Upper lobe of left lung (tissue), 6 donors: ENCODE data around the gene NHERF1. TPM values are rescaled to one million over a fixed set of nuclear protein-coding genes. Genes with fewer than 3 reads are reported as not detected.

Source experiments
- ATAC-seq, 2 donors: fragments of 200-7000 bp; cut with Tn5 transposase; one replicate each; pipeline ENCODE4 v1.9.1; 2022; ENCODE audit warnings: mild to moderate bottlenecking in 2 of 2, moderate library complexity in 2 of 2; ENCODE audit not compliant: low FRiP score in 2 of 2
- DNase-seq, 2 donors: peaks; one replicate each; pipeline ENCODE4 v3.0.0-alpha.2; 2019 to 2020
- H3K27ac ChIP-seq, 4 donors: fragments of 200-600 bp; sonication (generic); one replicate each; pipeline ENCODE4 v1.5.1; 2016 to 2019
- H3K27me3 ChIP-seq, 4 donors: fragments of 200-600 bp; sonication (generic); one replicate each; pipeline ENCODE4 v1.5.1; 2017 to 2019
- H3K36me3 ChIP-seq, 4 donors: fragments of 200-600 bp; sonication (generic); one replicate each; pipeline ENCODE4 v1.5.1; 2016 to 2019
- H3K4me1 ChIP-seq, 4 donors: fragments of 200-600 bp; sonication (generic); one replicate each; pipeline ENCODE4 v1.5.1; 2018 to 2019
- H3K4me3 ChIP-seq, 4 donors: fragments of 200-600 bp; sonication (generic); one replicate each; pipeline ENCODE4 v1.5.1; 2017 to 2019; ENCODE audit warnings: mild to moderate bottlenecking in 2 of 4, moderate library complexity in 1 of 4
- H3K9me3 ChIP-seq, 4 donors: fragments of 200-600 bp; sonication (generic); one replicate each; pipeline ENCODE4 v1.5.1; 2018 to 2019
- CTCF ChIP-seq, 6 experiments: fragments of 450-650 bp in 4 of 6; fragments of 200-600 bp in 2 of 6; sonication (generic) in 2 of 6; IDR thresholded peaks; one replicate each; pipeline ENCODE4 v1.5.1; 2016 to 2019; ENCODE audit warnings: antibody characterized with exemption in 6 of 6
- EP300 ChIP-seq, 4 donors: sonication (generic); formaldehyde crosslinking; IDR thresholded peaks; one replicate each; pipeline ENCODE4 v1.5.1; 2017; ENCODE audit warnings: antibody characterized with exemption in 4 of 4, control low read depth in 2 of 4
- POLR2A ChIP-seq, 4 donors: fragments of 450-650 bp; IDR thresholded peaks; one replicate each; pipeline ENCODE4 v1.5.1; 2016 to 2017; ENCODE audit warnings: antibody characterized with exemption in 4 of 4, mild to moderate bottlenecking in 2 of 4
- POLR2AphosphoS5 ChIP-seq, 2 donors: sonication (generic); formaldehyde crosslinking; IDR thresholded peaks; one replicate each; pipeline ENCODE4 v1.5.1; 2017; ENCODE audit warnings: antibody characterized with exemption in 2 of 2
- WGBS, 2 donors: methylation state at CpG; one replicate each; pipeline ENCODE4 v1.1.5; 2017 to 2018; 5-methylcytosine and 5-hydroxymethylcytosine counted together
- total RNA-seq, 6 donors: library from RNA; depleted of rRNA in 4 of 6; stranded (reverse); fragments of >200 nt in 4 of 6; gene quantifications; one replicate each; pipeline versions ENCODE4 v1.1.0 to v1.2.1, GENCODE V29; 2016 to 2021
- donor health status: DM: no; HTN: no; CAD: no; lungs with moderate emphysema.
- donor health status: DM: no; HTN: yes; CAD: no; lungs with severe emphysema.

NHERF1 gene
- total RNA-seq, 6 donors from 2014 or later, result 21.6 to 49.4 (median 34.8) TPM

- peak overlapping the region; percentile 35 to 88 (median 78) for H3K27ac ChIP-seq
- H3K9me3 ChIP-seq, result no peaks in the 10 kb centered on the region
- ATAC-seq (no peak), DNase-seq (no peak)
- 78 to 93% methylated on average over 8 of the region's 8 CpGs for WGBS, 2 donors
- H3K27me3 ChIP-seq, result no peaks in the 10 kb centered on the region
- H3K4me3 ChIP-seq, result no peak overlapping the region
- H3K4me1 ChIP-seq, result peaks cover 59 to 86% (median 69%) of the 10 kb centered on the region in 4 donors
- no peak for TF ChIP-seq EP300 (IDR thresholded peaks at IDR 0.05)
- no peak for TF ChIP-seq POLR2A (IDR thresholded peaks at IDR 0.05)
- TF ChIP-seq POLR2AphosphoS5 (IDR thresholded peaks at IDR 0.05), result no peak
- no peak for TF ChIP-seq CTCF (IDR thresholded peaks at IDR 0.05)
- H3K36me3 ChIP-seq, result no peaks in the 10 kb centered on the region
Observed at GRCh38 chr17:74745548-74746177, 2.8 kb upstream of the NHERF1 start.

DNA sequence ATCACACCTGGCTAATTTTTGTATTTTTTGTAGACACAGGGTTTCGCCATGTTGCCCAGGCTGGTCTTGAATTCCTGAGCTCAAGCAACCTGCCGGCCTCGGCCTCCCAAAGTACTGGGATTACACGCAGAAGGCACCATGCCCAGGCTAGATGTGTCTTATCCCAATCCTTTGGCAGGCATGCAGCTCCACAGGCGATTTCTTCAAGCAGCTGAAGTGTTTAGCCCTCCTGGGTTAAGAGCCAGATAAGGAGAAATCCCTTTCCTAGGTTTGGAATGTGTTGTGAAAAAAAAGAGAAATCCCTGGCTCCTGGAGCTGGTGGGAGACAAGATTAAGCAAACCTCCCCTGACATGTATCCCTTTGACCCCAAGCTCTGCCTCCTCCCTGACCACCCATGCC lies 2.1 kb upstream of the NHERF1 start:
- H3K4me3 ChIP-seq, result no peak overlapping the region
- no peak for ATAC-seq
- peaks cover 66 to 86% (median 72%) of the 10 kb centered on the region in 4 donors for H3K4me1 ChIP-seq
- no peaks in the 10 kb centered on the region for H3K27me3 ChIP-seq
- peak overlapping the region; percentile 74 to 88 (median 84) for H3K27ac ChIP-seq
- H3K36me3 ChIP-seq, result no peaks in the 10 kb centered on the region
- H3K9me3 ChIP-seq, result no peaks in the 10 kb centered on the region
- WGBS, 2 donors, result 67 to 82% methylated on average over 5 of the region's 5 CpGs
- no peak for DNase-seq
- TF ChIP-seq CTCF (IDR thresholded peaks at IDR 0.05) (no peak), EP300 (IDR thresholded peaks at IDR 0.05) (no peak), POLR2AphosphoS5 (IDR thresholded peaks at IDR 0.05) (no peak), POLR2A (IDR thresholded peaks at IDR 0.05) (no peak)

DNA sequence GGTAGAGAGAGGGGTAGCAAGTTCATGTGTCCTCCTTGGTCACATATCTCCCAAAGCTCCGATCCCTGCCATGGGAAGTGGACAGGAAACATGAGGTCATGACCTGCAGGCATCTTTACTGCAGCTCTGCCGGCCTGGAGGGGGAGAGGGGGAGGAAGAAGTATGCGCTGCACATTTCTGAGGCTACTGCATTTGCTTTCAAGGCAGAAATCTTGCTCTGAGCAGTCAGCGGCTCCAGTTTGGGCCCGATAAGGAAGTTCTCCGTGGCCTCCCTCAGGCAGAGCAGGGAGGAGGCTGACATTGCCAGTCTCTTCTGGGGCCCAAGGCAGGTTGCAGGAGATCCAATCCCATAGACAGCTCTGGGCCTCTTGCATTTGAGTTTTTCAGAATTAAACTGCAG lies 1.5 kb upstream of the NHERF1 start:
- peak in 1 of 2 donors; percentile 47 for DNase-seq
- Histone ChIP-seq H3K27me3 (no peaks in the 10 kb centered on the region), H3K9me3 (no peaks in the 10 kb centered on the region), H3K4me3 (no peak overlapping the region), H3K36me3 (no peaks in the 10 kb centered on the region), H3K4me1 (peaks cover 62 to 86% (median 74%) of the 10 kb centered on the region in 4 donors), H3K27ac (peak overlapping the region; percentile 74 to 88 (median 84))
- TF ChIP-seq POLR2A (IDR thresholded peaks at IDR 0.05), result no peak
- no peak for TF ChIP-seq EP300 (IDR thresholded peaks at IDR 0.05)
- TF ChIP-seq POLR2AphosphoS5 (IDR thresholded peaks at IDR 0.05), result no peak
- TF ChIP-seq CTCF (IDR thresholded peaks at IDR 0.05), result no peak
- WGBS, 2 donors, result 2 to 16% methylated on average over 6 of the region's 6 CpGs
- ATAC-seq, result no peak

DNA sequence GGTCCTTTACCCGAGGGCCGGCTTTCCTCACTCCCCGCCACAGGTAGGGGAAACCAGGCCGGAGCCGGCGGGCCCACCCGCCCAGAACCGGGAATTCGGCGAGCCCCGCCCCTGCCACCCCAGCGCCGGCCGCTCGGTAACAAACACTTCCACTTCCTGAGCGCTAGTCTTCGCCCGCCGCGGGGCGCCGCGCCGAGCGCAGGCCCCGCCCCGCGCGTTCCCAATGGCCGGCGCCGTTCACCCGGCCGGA lies 224 bp upstream of the NHERF1 start:
- H3K27me3 ChIP-seq, result no peaks in the 10 kb centered on the region
- no peaks in the 10 kb centered on the region for H3K36me3 ChIP-seq
- no peaks in the 10 kb centered on the region for H3K9me3 ChIP-seq
- 0 to 2% methylated on average over 2 to 24 of the region's 34 CpGs for WGBS, 2 donors
- peak overlapping the region; percentile 74 to 88 (median 84) for H3K27ac ChIP-seq
- H3K4me1 ChIP-seq, result peaks cover 54 to 86% (median 68%) of the 10 kb centered on the region in 4 donors
- DNase-seq (no peak), ATAC-seq (no peak)
- peak in 5 of 6 experiments; percentile 28 to 66 (median 51) for TF ChIP-seq CTCF (IDR thresholded peaks at IDR 0.05)
- no peak for TF ChIP-seq POLR2AphosphoS5 (IDR thresholded peaks at IDR 0.05)
- H3K4me3 ChIP-seq, result peak overlapping the region; percentile 11 to 91 (median 78)
